ENCODE measurements around the gene KRTAP1-4.
"Not testable (repeated sequence)": the region's sequence is repeated elsewhere in the genome, so short reads cannot be mapped to it uniquely, and the experiment has no call there.

Gene KRTAP1-4

GRCh38 chr17:41048441-41048840 is 18.4 kb upstream of the KRTAP1-4 start:
- no peak for DNase-seq (ENCODE audit: low read depth in 2 of 2)

GRCh38 chr17:41046735-41047465 is 16.9 kb upstream of the KRTAP1-4 start, which contains the start of gene KRTAP2-1:
Gene KRTAP2-1 (minus strand): TSS chr17:41047316. CDS start chr17:41047267, 49 bp downstream.
- DNase-seq (ENCODE audit: low read depth in 2 of 2) = not testable (repeated sequence)

- DNase-seq (ENCODE audit: low read depth in 2 of 2) = no peak
Measured at GRCh38 chr17:41042953-41043352, 13.0 kb upstream of the KRTAP1-4 start.

- DNase-seq (ENCODE audit: low read depth in 2 of 2) = not testable (repeated sequence)
Measured at GRCh38 chr17:41040783-41041571, 11.0 kb upstream of the KRTAP1-4 start, which contains the start of gene KRTAP1-1. Gene KRTAP1-1 (minus strand): TSS chr17:41041450. CDS start chr17:41041397, 53 bp downstream.

GRCh38 chr17:41037853-41038350 is 7.9 kb upstream of the KRTAP1-4 start:
- DNase-seq (ENCODE audit: low read depth in 2 of 2) = no peak

GRCh38 chr17:41034346-41034935 is 4.4 kb upstream of the KRTAP1-4 start, which contains the start of gene KRTAP1-3:
Gene KRTAP1-3 (minus strand): TSS chr17:41034874. CDS start chr17:41034821, 53 bp downstream.
- DNase-seq (ENCODE audit: low read depth in 2 of 2) = not testable (repeated sequence)

GRCh38 chr17:41026715-41027471 is 3.1 kb downstream of the KRTAP1-4 start, which contains the start of gene KRTAP1-5:
Gene KRTAP1-5 (minus strand): TSS chr17:41027208. CDS start chr17:41027155, 53 bp downstream.
- no peak for DNase-seq (ENCODE audit: low read depth in 2 of 2)

- DNase-seq (ENCODE audit: low read depth in 2 of 2) = no peak
Measured at GRCh38 chr17:41024697-41025096, 5.3 kb downstream of the KRTAP1-4 start.

- no peak for DNase-seq (ENCODE audit: low read depth in 2 of 2)
Measured at GRCh38 chr17:41020336-41020735, 9.7 kb downstream of the KRTAP1-4 start.

- no peak for DNase-seq (ENCODE audit: low read depth in 2 of 2)
Measured at GRCh38 chr17:41019415-41019814, 10.6 kb downstream of the KRTAP1-4 start.

- DNase-seq (ENCODE audit: low read depth in 2 of 2) = no peak
Measured at GRCh38 chr17:41018541-41018940, 11.5 kb downstream of the KRTAP1-4 start.

GRCh38 chr17:41016578-41017215 is 13.3 kb downstream of the KRTAP1-4 start:
- no peak for DNase-seq (ENCODE audit: low read depth in 2 of 2)

- no peak for DNase-seq (ENCODE audit: low read depth in 2 of 2)
Measured at GRCh38 chr17:41015454-41015853, 14.5 kb downstream of the KRTAP1-4 start.

GRCh38 chr17:41013606-41014005 is 16.4 kb downstream of the KRTAP1-4 start:
- no peak for DNase-seq (ENCODE audit: low read depth in 2 of 2)

- no peak for DNase-seq (ENCODE audit: low read depth in 2 of 2)
Measured at GRCh38 chr17:41013181-41013580, 16.8 kb downstream of the KRTAP1-4 start.

GRCh38 chr17:41012326-41013120 is 17.5 kb downstream of the KRTAP1-4 start:
- DNase-seq (ENCODE audit: low read depth in 2 of 2) = no peak

GRCh38 chr17:41010441-41010840 is 19.6 kb downstream of the KRTAP1-4 start:
- DNase-seq (ENCODE audit: low read depth in 2 of 2) = no peak

GRCh38 chr17:41009936-41010335 is 20.1 kb downstream of the KRTAP1-4 start:
- no peak for DNase-seq (ENCODE audit: low read depth in 2 of 2)

GRCh38 chr17:41009301-41009760 is 20.7 kb downstream of the KRTAP1-4 start:
- DNase-seq (ENCODE audit: low read depth in 2 of 2) = no peak

GRCh38 chr17:41008811-41009210 is 21.2 kb downstream of the KRTAP1-4 start, which contains the start of gene KRTAP3-1:
Gene KRTAP3-1 (minus strand): TSS chr17:41009128. CDS start chr17:41009074, 54 bp downstream.
- DNase-seq (ENCODE audit: low read depth in 2 of 2) = no peak
